ENCODE results near the gene PCYT1A. TPM values are rescaled to one million over a fixed set of nuclear protein-coding genes. Genes with fewer than 3 reads are reported as not detected.

Gene PCYT1A
- total RNA-seq, 2 donors from 2014 or later: 52.0 to 56.9 TPM

GRCh38 chr3:196225086-196225485 is 62.4 kb downstream of the PCYT1A start:
- DNase-seq (no peak), ATAC-seq (replicated peaks in 1 of 2) (no peak)
- no peaks in the 10 kb centered on the region for H3K36me3 Mint-ChIP-seq (ENCODE audit: insufficient read depth in 2 of 2)
- no peaks in the 10 kb centered on the region for H3K4me1 Mint-ChIP-seq (ENCODE audit: low read depth)
- no peaks in the 10 kb centered on the region for H3K9me3 Mint-ChIP-seq
- no peak overlapping the region for H3K27ac Mint-ChIP-seq
- peaks cover 7% of the 10 kb centered on the region for H3K27me3 Mint-ChIP-seq (ENCODE audit: low read depth)
- H3K4me3 Mint-ChIP-seq: no peak overlapping the region

GRCh38 chr3:196222876-196223595 is 64.5 kb downstream of the PCYT1A start:
- no peak for ATAC-seq (replicated peaks in 1 of 2)
- no peak overlapping the region for H3K27ac Mint-ChIP-seq
- no peaks in the 10 kb centered on the region for H3K9me3 Mint-ChIP-seq

GRCh38 chr3:196220991-196221390 is 66.5 kb downstream of the PCYT1A start:
- no peak overlapping the region for H3K4me3 Mint-ChIP-seq

More at GRCh38 chr3:196222876-196223595, 64.5 kb downstream of the PCYT1A start:
- DNase-seq: no peak
- Mint-ChIP-seq H3K27me3 (ENCODE audit: low read depth) (peaks cover 7% of the 10 kb centered on the region), H3K36me3 (ENCODE audit: insufficient read depth in 2 of 2) (no peaks in the 10 kb centered on the region), H3K4me1 (ENCODE audit: low read depth) (peaks cover 17% of the 10 kb centered on the region), H3K4me3 (no peak overlapping the region)

GRCh38 chr3:196220587-196220986 is 66.9 kb downstream of the PCYT1A start:
- no peak for ATAC-seq (replicated peaks in 1 of 2)
- H3K4me1 Mint-ChIP-seq (ENCODE audit: low read depth): peaks cover 17% of the 10 kb centered on the region
- DNase-seq: no peak
- peaks cover 7% of the 10 kb centered on the region for H3K27me3 Mint-ChIP-seq (ENCODE audit: low read depth)
- no peaks in the 10 kb centered on the region for H3K9me3 Mint-ChIP-seq
- no peaks in the 10 kb centered on the region for H3K36me3 Mint-ChIP-seq (ENCODE audit: insufficient read depth in 2 of 2)
- H3K27ac Mint-ChIP-seq: no peak overlapping the region
- no peak overlapping the region for H3K4me3 Mint-ChIP-seq

More at GRCh38 chr3:196220991-196221390, 66.5 kb downstream of the PCYT1A start:
- no peaks in the 10 kb centered on the region for H3K9me3 Mint-ChIP-seq
- H3K4me1 Mint-ChIP-seq (ENCODE audit: low read depth): peaks cover 17% of the 10 kb centered on the region
- ATAC-seq (replicated peaks in 1 of 2): no peak
- no peak overlapping the region for H3K27ac Mint-ChIP-seq
- H3K36me3 Mint-ChIP-seq (ENCODE audit: insufficient read depth in 2 of 2): no peaks in the 10 kb centered on the region
- DNase-seq: no peak
- H3K27me3 Mint-ChIP-seq (ENCODE audit: low read depth): peaks cover 7% of the 10 kb centered on the region

- H3K4me1 Mint-ChIP-seq (ENCODE audit: low read depth): peaks cover 17% of the 10 kb centered on the region
- H3K27ac Mint-ChIP-seq: no peak overlapping the region
- no peak for DNase-seq
- no peaks in the 10 kb centered on the region for H3K9me3 Mint-ChIP-seq
- peaks cover 7% of the 10 kb centered on the region for H3K27me3 Mint-ChIP-seq (ENCODE audit: low read depth)
- no peak for ATAC-seq (replicated peaks in 1 of 2)
- no peaks in the 10 kb centered on the region for H3K36me3 Mint-ChIP-seq (ENCODE audit: insufficient read depth in 2 of 2)
- peak overlapping the region; percentile 52 to 78 for H3K4me3 Mint-ChIP-seq
These were observed 67.6 kb downstream of the PCYT1A start for GRCh38 chr3:196219970-196220311.

- H3K27ac Mint-ChIP-seq: peak overlapping the region; percentile 73
- peaks cover 7% of the 10 kb centered on the region for H3K27me3 Mint-ChIP-seq (ENCODE audit: low read depth)
- H3K4me3 Mint-ChIP-seq: peak overlapping the region; percentile 52 to 78
- H3K4me1 Mint-ChIP-seq (ENCODE audit: low read depth): peaks cover 17% of the 10 kb centered on the region
- H3K36me3 Mint-ChIP-seq (ENCODE audit: insufficient read depth in 2 of 2): no peaks in the 10 kb centered on the region
- ATAC-seq (replicated peaks in 1 of 2) (peak; percentile 94 to 98), DNase-seq (peak; percentile 61 to 70)
- H3K9me3 Mint-ChIP-seq: no peaks in the 10 kb centered on the region
These were observed 68.1 kb downstream of the PCYT1A start for GRCh38 chr3:196219194-196219969.

- H3K27ac Mint-ChIP-seq: no peak overlapping the region
- DNase-seq (no peak), ATAC-seq (replicated peaks in 1 of 2) (no peak)
- H3K4me1 Mint-ChIP-seq (ENCODE audit: low read depth): peaks cover 17% of the 10 kb centered on the region
- H3K9me3 Mint-ChIP-seq: no peaks in the 10 kb centered on the region
- H3K27me3 Mint-ChIP-seq (ENCODE audit: low read depth): peaks cover 4% of the 10 kb centered on the region
- peak overlapping the region in 1 of 2 donors; percentile 52 for H3K4me3 Mint-ChIP-seq
- H3K36me3 Mint-ChIP-seq (ENCODE audit: insufficient read depth in 2 of 2): no peaks in the 10 kb centered on the region
These were observed 69.3 kb downstream of the PCYT1A start for GRCh38 chr3:196218155-196218712.

- Mint-ChIP-seq H3K4me1 (ENCODE audit: low read depth) (peaks cover 17% of the 10 kb centered on the region), H3K36me3 (ENCODE audit: insufficient read depth in 2 of 2) (no peaks in the 10 kb centered on the region), H3K9me3 (no peaks in the 10 kb centered on the region), H3K4me3 (peak overlapping the region in 1 of 2 donors; percentile 25), H3K27ac (no peak overlapping the region), H3K27me3 (ENCODE audit: low read depth) (no peaks in the 10 kb centered on the region)
- no peak for DNase-seq
- no peak for ATAC-seq (replicated peaks in 1 of 2)
These were observed 70.0 kb downstream of the PCYT1A start for GRCh38 chr3:196217307-196218154.

GRCh38 chr3:196216681-196217211 is 70.8 kb downstream of the PCYT1A start:
- ATAC-seq (replicated peaks in 1 of 2) (no peak), DNase-seq (no peak)
- Mint-ChIP-seq H3K27me3 (ENCODE audit: low read depth) (no peaks in the 10 kb centered on the region), H3K36me3 (ENCODE audit: insufficient read depth in 2 of 2) (no peaks in the 10 kb centered on the region), H3K9me3 (no peaks in the 10 kb centered on the region), H3K27ac (no peak overlapping the region), H3K4me3 (no peak overlapping the region), H3K4me1 (ENCODE audit: low read depth) (peaks cover 17% of the 10 kb centered on the region)

- DNase-seq (no peak), ATAC-seq (replicated peaks in 1 of 2) (no peak)
- no peaks in the 10 kb centered on the region for H3K27me3 Mint-ChIP-seq (ENCODE audit: low read depth)
- H3K4me3 Mint-ChIP-seq: peak within 1 kb of the TSS in 1 of 2 donors; percentile 3
- H3K9me3 Mint-ChIP-seq: no peaks in the 10 kb centered on the region
- H3K4me1 Mint-ChIP-seq (ENCODE audit: low read depth): peaks cover 17% of the 10 kb centered on the region
- no peak within 1 kb of the TSS for H3K27ac Mint-ChIP-seq
- no peaks in the 10 kb centered on the region for H3K36me3 Mint-ChIP-seq (ENCODE audit: insufficient read depth in 2 of 2)
These were observed 71.4 kb downstream of the PCYT1A start, which contains the start of gene SLC51A for GRCh38 chr3:196216089-196216564. Gene SLC51A, plus strand, starts transcription at chr3:196216534. Its CDS starts 179 bp downstream, at chr3:196216713.

- no peaks in the 10 kb centered on the region for H3K9me3 Mint-ChIP-seq
- H3K4me1 Mint-ChIP-seq (ENCODE audit: low read depth): peaks cover 17% of the 10 kb centered on the region
- no peak overlapping the region for H3K4me3 Mint-ChIP-seq
- no peak for DNase-seq
- H3K27me3 Mint-ChIP-seq (ENCODE audit: low read depth): no peaks in the 10 kb centered on the region
- ATAC-seq (replicated peaks in 1 of 2): no peak
- H3K36me3 Mint-ChIP-seq (ENCODE audit: insufficient read depth in 2 of 2): no peaks in the 10 kb centered on the region
- no peak overlapping the region for H3K27ac Mint-ChIP-seq
These were observed 72.0 kb downstream of the PCYT1A start for GRCh38 chr3:196215493-196216020.

GRCh38 chr3:196214783-196215441 is 72.6 kb downstream of the PCYT1A start:
- ATAC-seq (replicated peaks in 1 of 2): no peak
- Mint-ChIP-seq H3K27ac (no peak overlapping the region), H3K27me3 (ENCODE audit: low read depth) (no peaks in the 10 kb centered on the region), H3K9me3 (no peaks in the 10 kb centered on the region), H3K4me1 (ENCODE audit: low read depth) (peaks cover 15% of the 10 kb centered on the region), H3K4me3 (no peak overlapping the region), H3K36me3 (ENCODE audit: insufficient read depth in 2 of 2) (no peaks in the 10 kb centered on the region)
- DNase-seq: no peak

Data from activated T-cell treated with anti-CD3 and anti-CD28 coated beads, Interleukin-2, amount 50 U/mL, for 72 hours (primary cell).